T47D (cell line): ENCODE data around the gene HLCS.
A peak's percentile ranks its signal among the peaks of the same experiment; 100 is the strongest.

Experiments
- DNase-seq, 2 experiments: peaks; one replicate each; pipeline versions ENCODE4 v3.0.0 to v3.0.0-alpha.2; 2011 to 2012; ENCODE audit warnings: low read depth in 1 of 2, low spot score in 1 of 2
- JUND ChIP-seq: IDR thresholded peaks from 2 replicates; pipeline ENCODE4 v1.6.1; 2012; ENCODE audit warnings: low read depth
- in situ Hi-C: cut with HindIII; loops from 2 replicates; pipeline ENCODE4 v1.10.0; 2016; ENCODE audit warnings: low sequenced_read_pairs, low pct_unique_long_range_greater_than_20kb

HLCS gene

GRCh38 chr21:36850372-36850771 lies 116.1 kb downstream of the HLCS start:
- in situ Hi-C loops: no loop called here
- no peak for TF ChIP-seq JUND
- DNase-seq: no peak

DNA sequence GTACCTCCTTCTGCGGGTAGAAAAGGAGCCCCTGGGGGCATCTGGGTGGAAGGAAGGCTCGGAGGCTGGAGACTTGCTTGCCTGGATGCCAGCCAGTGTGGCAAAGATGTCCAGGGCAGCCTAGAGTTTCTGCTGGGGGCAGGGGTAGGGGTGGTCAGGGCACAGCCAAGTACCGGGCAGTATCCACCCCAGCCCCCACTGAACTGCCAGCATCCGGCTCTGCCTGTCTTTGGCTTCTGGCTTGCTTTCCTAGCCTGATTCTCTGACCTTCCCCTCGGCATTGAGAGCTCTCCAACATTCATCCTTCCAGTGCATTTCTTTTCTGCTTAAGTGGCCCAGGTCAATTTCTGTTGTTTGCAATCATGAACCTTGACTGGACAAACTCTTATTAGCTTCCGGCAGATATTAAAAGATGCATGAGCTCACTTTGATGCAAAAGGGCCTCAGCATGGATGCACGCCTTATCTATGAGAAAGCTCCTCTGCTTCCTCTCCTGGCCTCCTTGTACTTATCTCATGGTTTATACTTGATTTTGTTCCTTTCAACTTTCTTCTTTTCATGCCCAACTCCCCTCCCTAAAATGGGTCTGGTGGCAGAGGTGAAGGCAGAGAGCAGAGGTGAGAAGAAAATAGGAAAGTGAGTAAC lies 116.9 kb downstream of the HLCS start:
- TF ChIP-seq JUND: no peak
- no peak for DNase-seq
- in situ Hi-C loops: no loop called here

DNA sequence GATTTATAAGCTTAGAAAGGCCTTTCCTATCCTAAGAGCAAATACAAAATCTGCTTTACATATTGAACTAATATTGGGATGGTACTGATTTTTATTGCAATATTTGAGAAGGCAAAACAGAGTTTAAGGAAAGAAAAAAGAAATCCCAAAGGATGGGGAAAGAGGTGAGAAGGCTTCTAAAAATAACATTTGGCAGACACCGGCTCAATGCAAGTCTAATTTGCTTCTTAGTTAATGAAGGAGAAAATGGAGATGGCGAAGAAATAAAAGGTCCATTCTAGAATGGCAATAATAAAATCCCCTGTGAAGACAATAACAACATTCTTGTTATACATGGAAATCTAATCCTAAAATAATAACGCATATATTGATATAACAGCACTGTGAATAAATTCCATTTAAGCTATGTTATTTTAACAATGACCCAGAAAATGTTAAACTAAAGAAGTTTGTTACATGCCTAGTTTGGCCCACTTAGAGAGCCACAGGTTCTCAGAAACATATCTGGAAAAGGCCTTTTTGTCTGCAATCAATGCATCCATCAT lies 117.7 kb downstream of the HLCS start:
- in situ Hi-C loops: no loop called here
- no peak for DNase-seq
- TF ChIP-seq JUND: no peak

- TF ChIP-seq JUND: peak; percentile 81; the same call in 1 of the 2 replicates
- DNase-seq: peak; percentile 48 to 69
- in situ Hi-C loops: no loop called here
Measured at GRCh38 chr21:36847189-36847588, 119.3 kb downstream of the HLCS start.

DNA sequence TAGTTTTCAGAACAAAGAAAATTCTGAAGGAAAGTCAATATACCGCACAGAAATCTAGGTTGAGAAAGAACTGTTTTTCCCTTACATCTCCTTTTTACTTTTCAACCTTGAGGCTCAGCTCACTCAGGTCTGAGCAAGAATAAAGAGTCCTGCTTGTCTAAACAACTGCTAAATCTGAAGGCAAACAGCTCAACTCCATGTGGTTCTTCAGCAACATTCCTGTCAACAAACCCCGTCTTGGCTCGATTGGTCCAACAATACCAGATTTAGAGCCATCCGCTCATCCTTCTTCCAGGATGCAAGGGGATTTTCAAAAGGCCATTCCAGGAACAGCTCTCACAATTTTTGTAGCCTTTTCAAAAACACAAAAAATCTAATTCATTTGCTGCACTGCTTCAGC lies 119.8 kb downstream of the HLCS start:
- TF ChIP-seq JUND: no peak
- in situ Hi-C loops: no loop called here
- peak; percentile 33 to 83 for DNase-seq

GRCh38 chr21:36845790-36846189 lies 120.7 kb downstream of the HLCS start:
- no peak for DNase-seq
- in situ Hi-C loops: no loop called here
- no peak for TF ChIP-seq JUND

- TF ChIP-seq JUND: no peak
- no peak for DNase-seq
- in situ Hi-C loops: no loop called here
Measured at GRCh38 chr21:36845070-36845469, 121.4 kb downstream of the HLCS start.

DNA sequence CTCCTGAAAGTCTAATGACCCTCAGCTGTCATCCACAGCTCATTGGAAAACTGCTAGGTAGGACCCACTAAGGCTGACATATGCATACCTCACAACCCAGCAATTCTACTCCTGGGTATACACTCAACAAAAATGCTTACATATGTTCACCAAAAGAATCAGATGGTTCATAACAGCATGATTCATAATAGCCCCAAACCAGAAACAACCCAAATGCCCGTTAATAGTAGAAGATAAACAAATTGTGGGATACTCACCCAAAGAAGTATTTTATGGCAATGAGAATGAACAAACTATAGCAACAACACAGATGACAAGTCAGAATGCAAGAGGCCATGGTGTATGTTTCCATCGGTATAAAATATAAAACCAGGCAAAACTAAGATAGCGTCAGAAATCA lies 124.6 kb downstream of the HLCS start:
- no peak for TF ChIP-seq JUND
- DNase-seq: no peak
- in situ Hi-C loops: no loop called here

DNA sequence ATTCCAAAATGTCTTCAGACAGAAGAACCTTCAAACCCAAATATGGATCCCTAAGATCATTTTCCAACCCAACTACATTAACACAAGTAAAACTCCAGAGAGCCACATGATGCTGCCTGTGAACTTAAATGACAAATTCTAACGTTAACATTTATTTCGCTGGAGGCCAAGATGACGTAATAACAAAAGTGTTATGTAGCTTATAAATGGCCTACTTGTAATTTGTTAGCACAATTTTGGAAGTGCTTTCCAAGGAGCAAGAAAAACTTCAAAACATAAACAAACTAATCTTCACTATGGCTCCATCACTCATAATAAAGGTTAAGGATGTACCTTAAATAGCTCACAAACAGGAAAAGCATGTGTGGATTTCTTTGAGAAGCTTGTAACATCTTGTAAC lies 126.7 kb downstream of the HLCS start:
- DNase-seq: no peak
- no peak for TF ChIP-seq JUND
- in situ Hi-C loops: no loop called here

DNA sequence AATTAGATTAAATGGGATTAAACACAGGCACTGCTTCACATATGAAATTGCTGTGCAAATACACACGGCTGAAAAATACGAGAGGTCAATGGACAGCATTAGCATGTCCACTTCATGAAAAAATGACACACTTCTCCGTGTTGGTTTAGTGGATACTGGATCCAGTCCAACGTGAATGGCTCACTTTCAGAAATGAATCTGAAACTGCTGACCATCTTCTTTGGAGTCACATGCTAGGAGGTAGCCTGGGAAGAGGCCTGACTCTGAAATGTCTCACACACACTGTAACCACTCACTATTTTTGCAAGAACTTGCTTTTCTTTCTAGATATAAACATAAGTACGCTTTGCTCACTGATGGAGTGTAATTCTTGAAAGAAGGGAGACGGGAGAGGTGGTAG lies 127.3 kb downstream of the HLCS start:
- in situ Hi-C loops: no loop called here
- no peak for DNase-seq
- no peak for TF ChIP-seq JUND

DNA sequence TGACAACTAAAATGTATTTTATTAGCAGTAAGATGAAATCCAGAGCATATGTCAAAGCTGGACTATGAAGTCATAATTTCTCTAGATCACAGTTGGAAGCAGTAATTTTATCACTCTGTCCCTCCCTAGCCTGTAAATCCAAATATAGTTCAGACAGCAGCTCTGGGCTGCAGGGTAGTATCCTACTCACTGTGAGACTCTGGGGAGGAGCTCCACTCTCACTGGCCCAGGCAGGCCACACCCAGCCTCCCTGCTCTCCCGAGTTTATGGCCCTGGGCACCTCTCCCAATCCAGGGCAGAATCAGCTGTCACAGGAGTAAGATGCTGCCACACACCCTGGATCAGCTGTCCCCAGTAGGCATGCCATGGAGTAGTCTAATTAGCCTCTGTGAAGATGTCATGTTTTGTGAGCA lies 131.1 kb downstream of the HLCS start:
- in situ Hi-C loops: no loop called here
- TF ChIP-seq JUND: no peak
- DNase-seq: peak in 1 of 2 experiments; percentile 27

DNA sequence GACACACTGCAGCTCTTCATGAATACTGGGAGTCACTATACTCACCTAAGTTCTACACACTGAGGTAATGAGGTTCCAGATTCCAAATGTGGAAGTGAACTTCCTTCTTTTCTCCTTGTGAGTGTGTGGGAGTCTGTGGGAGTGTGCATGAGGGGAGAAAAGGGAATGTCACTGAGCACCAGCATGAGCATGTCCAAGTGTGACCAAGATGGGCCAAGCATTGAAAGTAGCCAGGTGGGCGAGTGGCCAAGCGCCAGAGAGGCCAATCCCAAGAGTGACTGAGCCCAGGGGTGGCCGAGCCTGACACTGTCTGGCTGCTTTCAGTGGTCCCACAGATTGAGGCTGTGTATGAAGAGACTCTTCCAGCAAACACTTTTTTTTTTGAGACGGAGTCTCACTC lies 132.3 kb downstream of the HLCS start:
- no peak for TF ChIP-seq JUND
- DNase-seq: no peak
- in situ Hi-C loops: no loop called here

DNA sequence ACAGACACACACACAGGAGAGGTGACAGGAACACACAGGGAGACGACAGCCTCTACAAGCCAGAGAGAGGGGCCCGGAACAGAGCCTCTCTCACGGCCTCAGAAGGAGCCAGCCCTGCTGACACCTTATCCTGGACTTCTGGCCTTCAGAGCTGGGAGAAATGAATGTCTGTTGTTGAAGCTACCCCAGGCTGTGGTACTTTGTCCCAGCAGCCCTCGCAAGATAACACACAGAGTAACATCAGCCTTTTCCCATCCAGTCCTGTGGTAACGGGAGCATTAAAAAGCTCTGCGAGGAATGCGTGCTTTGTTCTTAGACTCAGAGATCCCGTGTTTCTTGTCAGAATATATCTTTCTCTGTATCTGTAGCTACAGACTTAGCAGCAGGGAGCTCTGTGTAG lies 136.4 kb downstream of the HLCS start:
- in situ Hi-C loops: no loop called here
- TF ChIP-seq JUND: no peak

More for the DNA sequence above, 136.4 kb downstream of the HLCS start:
- no peak for DNase-seq
